Stimulated activated CD8-positive, alpha-beta memory T cell treated with anti-CD3 and anti-CD28 coated beads, Interleukin-12 subunit alpha, Interleukin-12 subunit beta, amount 100 ng/mL, for 24 hours (primary cell): ENCODE results near the gene CDK4.

Experiments
- DNase-seq: peaks from one replicate; pipeline ENCODE4 v3.0.0-alpha.2; 2020; ENCODE audit errors: extremely low read depth

Gene CDK4

GRCh38 chr12:57739914-57740538 lies 12.1 kb downstream of the CDK4 start:
- no peak for DNase-seq

GRCh38 chr12:57739387-57739786 lies 12.7 kb downstream of the CDK4 start:
- no peak for DNase-seq

- no peak for DNase-seq
Observed at GRCh38 chr12:57738661-57739237, 13.4 kb downstream of the CDK4 start, which contains the start of gene AGAP2. AGAP2 (minus strand) TSS chr12:57738742; CDS start chr12:57738246, 496 bp downstream.

GRCh38 chr12:57737467-57738460 lies 14.3 kb downstream of the CDK4 start:
- no peak for DNase-seq

GRCh38 chr12:57736741-57737466 lies 15.2 kb downstream of the CDK4 start:
- DNase-seq = no peak

GRCh38 chr12:57735952-57736740 lies 16.0 kb downstream of the CDK4 start:
- DNase-seq = no peak

- no peak for DNase-seq
Observed at GRCh38 chr12:57735198-57735855, 16.8 kb downstream of the CDK4 start.

- DNase-seq = no peak
Observed at GRCh38 chr12:57734591-57734990, 17.5 kb downstream of the CDK4 start.

GRCh38 chr12:57733928-57734327 lies 18.2 kb downstream of the CDK4 start:
- no peak for DNase-seq

- no peak for DNase-seq
Observed at GRCh38 chr12:57732726-57733593, 19.1 kb downstream of the CDK4 start.

- no peak for DNase-seq
Observed at GRCh38 chr12:57732270-57732669, 19.8 kb downstream of the CDK4 start.

GRCh38 chr12:57731411-57732080 lies 20.6 kb downstream of the CDK4 start:
- DNase-seq = no peak

GRCh38 chr12:57730336-57731067 lies 21.6 kb downstream of the CDK4 start:
- DNase-seq = no peak

GRCh38 chr12:57729321-57729844 lies 22.7 kb downstream of the CDK4 start:
- no peak for DNase-seq

- DNase-seq = no peak
Observed at GRCh38 chr12:57727758-57728395, 24.2 kb downstream of the CDK4 start.

GRCh38 chr12:57726884-57727757 lies 25.0 kb downstream of the CDK4 start:
- DNase-seq = no peak
